ENCODE data around the gene EHBP1. TPM values are rescaled to one million over a fixed set of nuclear protein-coding genes. Genes with fewer than 3 reads are reported as not detected.

EHBP1 gene
- total RNA-seq, 2 experiments from 2014 or later = 19.3 to 23.2 TPM

GRCh38 chr2:63050334-63051041 lies 345.0 kb downstream of the EHBP1 start, which contains the start of gene OTX1:
Gene OTX1 (plus strand): TSS chr2:63050830. CDS start chr2:63052991, 2,161 bp downstream.
- H3K36me3 Mint-ChIP-seq (ENCODE audit: low read depth) = no peaks in the 10 kb centered on the region
- H3K4me1 Mint-ChIP-seq = peaks cover 59% of the 10 kb centered on the region
- peak; percentile 70 for DNase-seq
- ChIA-PET CTCF (no interaction called here), POLR2A (no interaction called here)
- H3K27ac Mint-ChIP-seq = no peak within 1 kb of the TSS
- no peaks in the 10 kb centered on the region for H3K9me3 Mint-ChIP-seq
- H3K27me3 Mint-ChIP-seq = peaks cover 81% of the 10 kb centered on the region
- H3K4me3 Mint-ChIP-seq = peak within 1 kb of the TSS; percentile 74

GRCh38 chr2:63051042-63051794 lies 345.7 kb downstream of the EHBP1 start:
- ChIA-PET POLR2A (no interaction called here), CTCF (interaction anchor here (0.6 to 1.5 kb wide), 3 partner anchors 10 to 195 kb away, joined by 3 to 4 read pairs (median 3); no protein-coding TSS in a partner anchor)
- peaks cover 88% of the 10 kb centered on the region for H3K27me3 Mint-ChIP-seq
- peaks cover 67% of the 10 kb centered on the region for H3K4me1 Mint-ChIP-seq
- no peak overlapping the region for H3K27ac Mint-ChIP-seq
- no peaks in the 10 kb centered on the region for H3K36me3 Mint-ChIP-seq (ENCODE audit: low read depth)
- peak overlapping the region; percentile 65 for H3K4me3 Mint-ChIP-seq
- no peaks in the 10 kb centered on the region for H3K9me3 Mint-ChIP-seq
- no peak for DNase-seq

- POLR2A ChIA-PET = no interaction called here
- Mint-ChIP-seq H3K27me3 (peaks cover 89% of the 10 kb centered on the region), H3K9me3 (no peaks in the 10 kb centered on the region), H3K27ac (no peak overlapping the region), H3K36me3 (ENCODE audit: low read depth) (no peaks in the 10 kb centered on the region), H3K4me1 (peaks cover 72% of the 10 kb centered on the region), H3K4me3 (no peak overlapping the region)
- CTCF ChIA-PET = interaction anchor here (0.6 to 1.5 kb wide), 3 partner anchors 10 to 194 kb away, joined by 3 to 4 read pairs (median 3); no protein-coding TSS in a partner anchor
- no peak for DNase-seq
Observed at GRCh38 chr2:63051795-63052333, 346.4 kb downstream of the EHBP1 start.

- no peak overlapping the region for H3K4me3 Mint-ChIP-seq
Observed at GRCh38 chr2:63052411-63053080, 347.0 kb downstream of the EHBP1 start.

GRCh38 chr2:63053081-63053888 lies 347.8 kb downstream of the EHBP1 start:
- POLR2A ChIA-PET = no interaction called here
- H3K27ac Mint-ChIP-seq = no peak overlapping the region
- H3K27me3 Mint-ChIP-seq = peaks cover 92% of the 10 kb centered on the region
- no peak overlapping the region for H3K4me3 Mint-ChIP-seq
- DNase-seq = no peak
- peaks cover 2% of the 10 kb centered on the region for H3K36me3 Mint-ChIP-seq (ENCODE audit: low read depth)
- peaks cover 76% of the 10 kb centered on the region for H3K4me1 Mint-ChIP-seq
- no peaks in the 10 kb centered on the region for H3K9me3 Mint-ChIP-seq
- CTCF ChIA-PET = no interaction called here

More at GRCh38 chr2:63052411-63053080, 347.0 kb downstream of the EHBP1 start:
- Mint-ChIP-seq H3K27me3 (peaks cover 90% of the 10 kb centered on the region), H3K27ac (no peak overlapping the region), H3K36me3 (ENCODE audit: low read depth) (no peaks in the 10 kb centered on the region), H3K9me3 (no peaks in the 10 kb centered on the region), H3K4me1 (peaks cover 75% of the 10 kb centered on the region)
- DNase-seq = no peak
- ChIA-PET CTCF (interaction anchor here (1.5 kb wide), 1 partner anchor 11 kb away, joined by 3 read pairs; no protein-coding TSS in a partner anchor), POLR2A (no interaction called here)

GRCh38 chr2:63053889-63054602 lies 348.5 kb downstream of the EHBP1 start:
- Mint-ChIP-seq H3K36me3 (ENCODE audit: low read depth) (peaks cover 4% of the 10 kb centered on the region), H3K4me3 (peak overlapping the region; percentile 45), H3K4me1 (peaks cover 72% of the 10 kb centered on the region), H3K27me3 (peaks cover 91% of the 10 kb centered on the region), H3K9me3 (no peaks in the 10 kb centered on the region), H3K27ac (no peak overlapping the region)
- no peak for DNase-seq
- POLR2A ChIA-PET = no interaction called here
- CTCF ChIA-PET = no interaction called here

GRCh38 chr2:63054841-63055225 lies 349.3 kb downstream of the EHBP1 start:
- Mint-ChIP-seq H3K27me3 (peaks cover 86% of the 10 kb centered on the region), H3K27ac (no peak overlapping the region), H3K4me3 (peak overlapping the region; percentile 11), H3K36me3 (ENCODE audit: low read depth) (peaks cover 4% of the 10 kb centered on the region), H3K4me1 (peaks cover 65% of the 10 kb centered on the region), H3K9me3 (no peaks in the 10 kb centered on the region)
- no peak for DNase-seq
- ChIA-PET POLR2A (no interaction called here), CTCF (interaction anchor here (1.0 kb wide), 1 partner anchor 172 kb away, joined by 3 read pairs; no protein-coding TSS in a partner anchor)

- H3K4me1 Mint-ChIP-seq = peaks cover 68% of the 10 kb centered on the region
- ChIA-PET POLR2A (interaction anchor here (1.3 kb wide), 1 partner anchor 8 kb away, joined by 3 read pairs; no protein-coding TSS in a partner anchor), CTCF (interaction anchor here (1.0 kb wide), 1 partner anchor 171 kb away, joined by 3 read pairs; no protein-coding TSS in a partner anchor)
- H3K27me3 Mint-ChIP-seq = peaks cover 89% of the 10 kb centered on the region
- H3K36me3 Mint-ChIP-seq (ENCODE audit: low read depth) = peaks cover 7% of the 10 kb centered on the region
- no peaks in the 10 kb centered on the region for H3K9me3 Mint-ChIP-seq
- H3K27ac Mint-ChIP-seq = no peak overlapping the region
- H3K4me3 Mint-ChIP-seq = peak overlapping the region; percentile 43
- no peak for DNase-seq
Observed at GRCh38 chr2:63055226-63056106, 350.0 kb downstream of the EHBP1 start.

GRCh38 chr2:63056107-63057050 lies 350.9 kb downstream of the EHBP1 start:
- H3K27ac Mint-ChIP-seq = no peak overlapping the region
- H3K36me3 Mint-ChIP-seq (ENCODE audit: low read depth) = peaks cover 7% of the 10 kb centered on the region
- peak; percentile 33 for DNase-seq
- H3K4me1 Mint-ChIP-seq = peaks cover 62% of the 10 kb centered on the region
- H3K27me3 Mint-ChIP-seq = peaks cover 89% of the 10 kb centered on the region
- H3K9me3 Mint-ChIP-seq = no peaks in the 10 kb centered on the region
- POLR2A ChIA-PET = interaction anchor here (1.3 to 1.4 kb wide), 2 partner anchors 9 to 532 kb away, joined by 3 read pairs; partner anchors contain the start of gene WDPCP
- CTCF ChIA-PET = no interaction called here
- H3K4me3 Mint-ChIP-seq = peak overlapping the region; percentile 43
